Adipocyte (in vitro differentiated cells): ENCODE data around the gene MCTP1.

Experiments used
- DNase-seq: peaks from one replicate; pipeline ENCODE4 v3.0.0-alpha.2; 2015; ENCODE audit warnings: low read depth
- H3K27me3 ChIP-seq: replicated peaks from 2 replicates; pipeline ENCODE4 v1.7.0; 2013; ENCODE audit warnings: mild to moderate bottlenecking, low read length, moderate library complexity; ENCODE audit not compliant: control insufficient read depth, insufficient read depth
- H3K36me3 ChIP-seq: 2 replicates; pipeline ENCODE4 v1.7.0; 2013; ENCODE audit warnings: low read length, mild to moderate bottlenecking, moderate library complexity; ENCODE audit not compliant: control insufficient read depth, insufficient read depth, severe bottlenecking
- H3K4me1 ChIP-seq: 2 replicates; pipeline ENCODE4 v1.7.0; 2013; ENCODE audit warnings: mild to moderate bottlenecking, low read length, moderate library complexity; ENCODE audit not compliant: control insufficient read depth, insufficient read depth
- H3K4me3 ChIP-seq: 2 replicates; pipeline ENCODE4 v1.7.0; 2013; ENCODE audit warnings: mild to moderate bottlenecking, low read length, moderate library complexity
- H3K9ac ChIP-seq: 2 replicates; pipeline ENCODE4 v1.7.0; 2013; ENCODE audit warnings: mild to moderate bottlenecking, low read length, moderate library complexity
- H3K9me3 ChIP-seq: 2 replicates; pipeline ENCODE4 v1.7.0; 2013; ENCODE audit warnings: mild to moderate bottlenecking, low read length, moderate library complexity; ENCODE audit not compliant: control insufficient read depth

The MCTP1 gene

DNA sequence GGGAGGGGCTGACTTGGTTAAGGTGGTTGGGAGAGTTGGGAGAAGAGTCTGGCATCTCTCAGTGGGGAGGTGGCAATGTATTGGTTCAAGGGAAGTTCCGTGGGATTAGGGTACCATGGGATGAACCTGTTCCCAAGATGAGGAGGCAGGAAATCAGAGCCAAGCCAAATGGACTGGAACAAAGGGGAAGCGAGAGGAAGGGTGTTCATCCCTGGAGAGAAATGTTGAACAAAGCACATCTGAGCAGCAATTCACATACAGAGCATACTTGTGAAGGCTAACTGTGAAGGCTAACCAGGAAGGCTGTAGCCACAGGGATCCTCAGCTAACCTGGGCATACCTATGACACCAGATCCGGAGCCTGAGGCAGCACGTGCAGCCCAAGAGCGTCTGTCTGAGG is 214.0 kb downstream of the MCTP1 start:
- no peaks in the 10 kb centered on the region for H3K36me3 ChIP-seq
- peaks cover 3% of the 10 kb centered on the region for H3K4me1 ChIP-seq
- no peaks in the 10 kb centered on the region for H3K9me3 ChIP-seq
- H3K27me3 ChIP-seq: no peaks in the 10 kb centered on the region
- no peak for DNase-seq
- H3K9ac ChIP-seq: no peak overlapping the region
- no peak overlapping the region for H3K4me3 ChIP-seq

DNA sequence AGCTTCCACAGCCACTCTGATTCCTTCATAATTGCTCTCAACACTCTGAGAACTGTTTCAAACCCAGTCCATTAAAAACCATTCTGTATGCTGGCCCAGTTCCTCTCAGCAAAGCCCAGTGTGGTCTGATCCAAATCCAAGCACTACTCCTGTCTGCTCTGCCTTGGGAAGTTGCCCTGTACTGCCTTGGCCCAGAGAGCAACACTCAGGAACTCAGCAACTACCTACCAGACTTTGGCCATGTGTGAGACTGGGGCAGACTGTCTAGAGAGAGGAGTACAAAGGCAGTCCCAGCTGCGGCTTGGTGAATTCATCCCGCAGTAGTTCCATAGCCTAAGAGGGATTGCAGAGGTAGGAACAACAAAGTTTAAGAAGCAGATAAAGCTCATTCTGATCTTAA is 214.4 kb downstream of the MCTP1 start:
- no peaks in the 10 kb centered on the region for H3K36me3 ChIP-seq
- H3K9ac ChIP-seq: no peak overlapping the region
- no peak for DNase-seq
- peaks cover 3% of the 10 kb centered on the region for H3K4me1 ChIP-seq
- H3K4me3 ChIP-seq: no peak overlapping the region
- no peaks in the 10 kb centered on the region for H3K9me3 ChIP-seq
- H3K27me3 ChIP-seq: no peaks in the 10 kb centered on the region

DNA sequence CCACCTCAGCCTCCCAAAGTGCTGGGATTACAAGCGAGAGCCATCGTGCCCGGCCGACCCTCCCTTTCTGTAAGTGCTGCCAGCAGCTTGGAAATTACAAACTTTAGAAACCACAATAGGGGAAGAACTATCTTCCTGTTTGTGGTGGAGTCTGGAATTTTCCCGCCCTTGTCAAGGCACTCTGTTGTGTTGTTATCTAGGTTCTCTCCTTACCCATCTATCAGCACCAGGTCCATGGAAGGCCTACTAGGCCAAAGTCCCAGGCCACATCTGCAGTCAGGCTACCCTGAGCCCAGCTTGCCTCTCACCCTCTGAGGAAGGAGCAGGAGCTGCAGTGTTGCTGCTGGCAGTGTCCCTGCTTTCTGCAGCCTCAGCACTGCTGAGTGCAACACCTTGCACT is 214.9 kb downstream of the MCTP1 start:
- Histone ChIP-seq H3K9ac (no peak overlapping the region), H3K36me3 (no peaks in the 10 kb centered on the region), H3K9me3 (no peaks in the 10 kb centered on the region), H3K4me1 (peaks cover 3% of the 10 kb centered on the region), H3K4me3 (no peak overlapping the region), H3K27me3 (no peaks in the 10 kb centered on the region)
- no peak for DNase-seq

DNA sequence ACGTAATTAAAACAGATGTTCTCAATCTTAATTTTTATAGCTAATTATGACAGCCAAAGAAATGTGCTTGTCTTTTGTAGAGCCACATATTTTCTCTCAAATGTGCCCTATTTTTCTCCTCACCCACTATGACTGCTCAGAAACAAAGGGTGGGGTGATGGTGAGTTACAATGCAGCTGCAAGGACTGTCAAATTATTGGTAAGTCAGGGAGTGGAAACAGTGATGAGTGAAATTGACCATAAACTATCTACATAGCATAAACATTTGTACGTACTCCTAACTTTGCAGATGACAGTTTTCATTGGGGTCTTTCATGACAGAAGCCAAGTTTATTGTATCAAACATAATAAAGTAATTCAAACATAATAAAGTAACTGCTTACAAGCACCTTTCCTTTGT is 215.9 kb downstream of the MCTP1 start:
- H3K4me1 ChIP-seq: peaks cover 3% of the 10 kb centered on the region
- H3K9me3 ChIP-seq: no peaks in the 10 kb centered on the region
- no peaks in the 10 kb centered on the region for H3K27me3 ChIP-seq
- H3K36me3 ChIP-seq: no peaks in the 10 kb centered on the region
- no peak for DNase-seq
- no peak overlapping the region for H3K4me3 ChIP-seq
- no peak overlapping the region for H3K9ac ChIP-seq

DNA sequence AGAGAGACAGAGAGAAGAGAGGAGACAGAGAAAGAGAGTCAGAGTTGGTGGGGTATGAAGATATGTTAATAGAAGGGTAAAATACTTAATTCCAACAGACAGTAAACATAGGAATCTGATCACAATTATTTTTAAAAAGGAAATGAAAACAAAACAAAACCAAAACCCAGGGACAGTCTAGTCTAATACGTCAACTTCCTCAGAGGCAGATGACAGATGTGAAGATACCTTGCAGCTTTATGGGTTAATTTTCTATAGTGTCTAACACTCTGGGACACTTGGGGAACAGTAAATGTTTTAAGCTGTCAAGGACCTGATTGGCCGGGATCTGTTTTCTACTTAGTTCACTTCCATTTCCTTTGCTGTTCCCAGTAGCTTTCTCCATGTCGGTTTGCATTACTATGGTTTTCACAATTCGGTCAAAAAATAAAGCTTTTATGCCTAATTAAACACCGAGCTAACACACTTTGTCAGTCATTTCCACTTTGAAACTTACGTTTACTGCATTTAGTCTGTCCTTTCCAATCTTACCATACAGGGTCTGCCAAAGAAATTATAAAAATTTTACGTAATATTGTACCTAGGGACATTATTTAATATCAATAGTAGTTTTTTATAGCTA is 216.5 kb downstream of the MCTP1 start:
- Histone ChIP-seq H3K9me3 (no peaks in the 10 kb centered on the region), H3K4me3 (no peak overlapping the region), H3K4me1 (peaks cover 3% of the 10 kb centered on the region), H3K9ac (no peak overlapping the region), H3K36me3 (no peaks in the 10 kb centered on the region), H3K27me3 (no peaks in the 10 kb centered on the region)
- no peak for DNase-seq

DNA sequence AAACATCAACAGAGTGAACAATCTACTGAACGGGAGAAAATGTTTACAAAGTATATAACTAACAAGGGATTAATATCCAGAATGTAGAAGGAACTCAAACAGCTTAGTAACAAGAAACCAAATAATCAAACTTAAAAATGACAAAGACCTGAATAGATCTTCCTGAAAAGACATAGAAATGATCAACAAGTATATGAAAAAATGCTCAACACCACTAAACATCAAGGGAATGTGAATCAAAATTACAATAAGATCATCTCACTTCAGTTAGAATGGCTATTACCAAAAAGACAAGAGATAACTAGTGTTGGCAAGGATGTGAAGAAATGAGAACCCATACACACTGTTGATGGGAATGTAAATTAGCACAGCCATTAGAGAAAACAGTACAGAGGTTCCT is 218.8 kb downstream of the MCTP1 start:
- H3K36me3 ChIP-seq: no peaks in the 10 kb centered on the region
- no peaks in the 10 kb centered on the region for H3K27me3 ChIP-seq
- H3K9ac ChIP-seq: no peak overlapping the region
- no peak overlapping the region for H3K4me3 ChIP-seq
- no peaks in the 10 kb centered on the region for H3K9me3 ChIP-seq
- peaks cover 3% of the 10 kb centered on the region for H3K4me1 ChIP-seq
- DNase-seq: no peak

DNA sequence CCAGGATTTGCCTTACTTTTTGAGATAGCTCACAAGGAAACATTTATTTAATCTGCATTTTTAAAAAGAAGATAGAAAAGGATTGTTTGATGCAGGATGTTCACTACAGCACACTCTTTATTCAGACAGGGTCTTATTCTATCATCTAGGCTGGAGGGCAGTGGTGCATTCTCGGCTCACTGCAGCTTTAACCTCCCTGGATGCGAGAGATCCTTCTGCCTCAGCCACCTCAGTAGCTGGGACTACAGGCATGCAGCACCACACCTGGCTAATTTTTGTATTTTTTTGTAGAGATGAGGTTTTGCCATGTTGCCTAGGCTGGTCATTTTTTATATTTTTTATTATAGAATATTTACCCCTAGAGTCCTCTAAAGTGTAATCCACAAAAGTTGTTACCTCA is 221.4 kb downstream of the MCTP1 start:
- Histone ChIP-seq H3K9ac (no peak overlapping the region), H3K4me3 (no peak overlapping the region), H3K4me1 (no peaks in the 10 kb centered on the region), H3K36me3 (no peaks in the 10 kb centered on the region), H3K9me3 (no peaks in the 10 kb centered on the region), H3K27me3 (no peaks in the 10 kb centered on the region)
- DNase-seq: no peak

DNA sequence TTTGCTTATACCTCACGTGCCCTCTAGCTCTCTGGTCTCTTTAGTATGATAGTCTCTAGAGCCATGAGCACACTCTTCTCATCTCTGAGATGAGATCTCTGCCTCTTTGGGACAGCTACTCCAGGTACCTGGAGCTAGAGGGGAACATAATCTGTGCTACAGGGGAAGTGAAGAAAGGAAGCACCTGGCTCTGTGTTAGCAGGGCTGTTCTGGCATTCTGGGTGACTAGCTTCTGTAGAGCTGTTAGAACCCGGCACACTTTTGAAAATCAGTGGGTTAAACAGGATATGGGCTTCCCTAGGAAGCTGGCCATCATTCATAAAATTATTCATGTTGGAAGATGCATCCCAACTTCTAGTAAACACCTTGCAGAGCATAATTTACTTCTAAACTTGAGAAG is 224.8 kb downstream of the MCTP1 start:
- Histone ChIP-seq H3K4me3 (no peak overlapping the region), H3K9ac (no peak overlapping the region), H3K27me3 (no peaks in the 10 kb centered on the region), H3K9me3 (no peaks in the 10 kb centered on the region), H3K4me1 (no peaks in the 10 kb centered on the region), H3K36me3 (no peaks in the 10 kb centered on the region)
- DNase-seq: no peak

DNA sequence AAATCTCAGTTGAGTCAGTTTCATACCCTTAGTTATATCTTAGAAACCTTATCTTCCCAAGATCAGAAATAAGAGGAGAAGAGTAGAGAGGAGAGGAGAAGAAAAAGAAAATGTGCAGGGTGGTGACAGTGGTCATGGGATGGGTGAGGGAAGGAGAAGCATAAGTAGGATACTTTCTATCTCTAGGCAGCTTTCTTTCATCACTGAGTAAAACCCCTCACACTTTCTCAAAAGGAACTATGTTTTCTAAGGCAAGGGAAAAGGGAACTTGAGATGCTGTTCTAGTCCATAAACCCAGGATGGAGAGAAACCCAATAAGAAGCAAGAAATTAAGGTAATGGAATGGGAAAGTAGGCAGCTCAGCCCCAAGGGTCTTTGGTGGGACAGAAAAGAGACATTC is 225.3 kb downstream of the MCTP1 start:
- H3K9me3 ChIP-seq: no peaks in the 10 kb centered on the region
- H3K27me3 ChIP-seq: no peaks in the 10 kb centered on the region
- no peaks in the 10 kb centered on the region for H3K36me3 ChIP-seq
- H3K4me3 ChIP-seq: no peak overlapping the region
- no peak overlapping the region for H3K9ac ChIP-seq
- no peaks in the 10 kb centered on the region for H3K4me1 ChIP-seq
- DNase-seq: no peak

DNA sequence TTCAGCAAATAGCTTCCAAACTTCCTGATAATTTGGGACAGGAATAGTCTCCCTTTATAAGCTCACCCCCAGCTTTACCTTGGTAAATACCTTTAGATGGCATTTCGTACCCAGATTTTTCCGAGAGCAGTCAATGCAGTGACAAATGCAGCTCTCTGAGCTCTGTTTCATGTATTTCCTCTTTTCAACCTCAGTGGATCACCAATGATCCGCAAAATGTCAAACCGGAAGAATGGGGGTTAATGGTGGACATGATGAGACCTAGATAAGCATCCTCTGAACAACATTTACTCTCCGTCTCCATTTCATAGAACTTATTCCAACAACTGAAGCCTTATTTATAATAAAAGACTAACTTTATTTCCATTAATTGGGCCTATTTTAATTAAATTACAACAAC is 227.3 kb downstream of the MCTP1 start:
- DNase-seq: no peak
- Histone ChIP-seq H3K27me3 (no peaks in the 10 kb centered on the region), H3K4me3 (no peak overlapping the region), H3K9me3 (no peaks in the 10 kb centered on the region), H3K4me1 (no peaks in the 10 kb centered on the region), H3K36me3 (no peaks in the 10 kb centered on the region), H3K9ac (no peak overlapping the region)

DNA sequence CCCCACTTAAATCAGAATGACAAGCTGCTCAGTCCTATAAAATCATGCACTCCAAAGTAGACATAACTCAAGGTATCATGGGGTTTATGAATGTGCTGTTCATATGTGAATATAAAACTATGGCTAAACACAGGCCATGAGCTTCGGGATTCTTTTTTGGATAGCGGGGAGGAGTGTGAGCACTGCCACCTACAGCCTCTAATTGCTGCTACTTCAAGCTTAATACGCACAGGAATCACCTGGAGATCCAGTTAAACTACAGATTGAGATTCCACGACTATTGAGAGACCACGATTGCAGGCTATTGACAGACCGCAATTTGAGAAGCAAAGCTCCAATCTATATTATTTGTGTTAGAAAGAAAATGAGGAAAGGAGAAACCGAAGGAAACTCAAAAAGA is 231.6 kb downstream of the MCTP1 start:
- no peak overlapping the region for H3K9ac ChIP-seq
- no peaks in the 10 kb centered on the region for H3K36me3 ChIP-seq

DNA sequence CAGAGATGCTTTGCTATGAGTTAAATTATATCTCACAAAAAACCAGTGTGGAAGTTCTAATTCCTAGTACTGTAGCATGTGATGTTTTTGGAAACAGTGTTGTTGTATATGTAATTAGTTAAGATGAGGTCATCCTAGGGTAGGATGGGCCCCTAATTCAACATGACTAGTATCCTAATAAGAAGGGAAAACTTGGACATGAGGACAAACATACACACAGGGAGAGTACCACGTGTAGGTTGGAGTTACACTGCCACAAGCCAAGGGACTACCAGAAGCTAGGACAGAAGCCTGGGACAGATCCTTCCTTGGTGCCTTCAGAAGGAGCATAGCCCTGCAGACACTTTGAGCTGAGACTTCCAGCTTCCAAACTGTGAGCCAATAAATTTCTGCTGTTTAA is 234.2 kb downstream of the MCTP1 start:
- Histone ChIP-seq H3K9ac (no peak overlapping the region), H3K4me1 (peaks cover 3% of the 10 kb centered on the region), H3K4me3 (no peak overlapping the region), H3K9me3 (no peaks in the 10 kb centered on the region), H3K36me3 (no peaks in the 10 kb centered on the region), H3K27me3 (no peaks in the 10 kb centered on the region)
- no peak for DNase-seq

More for the DNA sequence above, 231.6 kb downstream of the MCTP1 start:
- no peaks in the 10 kb centered on the region for H3K27me3 ChIP-seq
- H3K4me3 ChIP-seq: no peak overlapping the region
- no peak for DNase-seq
- H3K4me1 ChIP-seq: peaks cover 3% of the 10 kb centered on the region
- no peaks in the 10 kb centered on the region for H3K9me3 ChIP-seq
